ENCODE results near the gene NR5A2. TPM values are rescaled to one million over a fixed set of nuclear protein-coding genes. Genes with fewer than 3 reads are reported as not detected.

NR5A2 gene
- total RNA-seq, 4 donors from 2014 or later: 37.1 to 193 (median 171) TPM

- H3K36me3 ChIP-seq: no peaks in the 10 kb centered on the region
- H3K27me3 ChIP-seq: peaks cover 0 to 10% of the 10 kb centered on the region in 2 donors
- H3K9me3 ChIP-seq: no peaks in the 10 kb centered on the region
- TF ChIP-seq CTCF (IDR thresholded peaks at IDR 0.05) (no peak), POLR2A (IDR thresholded peaks at IDR 0.05) (no peak)
- peaks cover 0 to 22% (median 0%) of the 10 kb centered on the region in 4 donors for H3K4me1 ChIP-seq
- peak overlapping the region in 2 of 4 donors; percentile 62 to 78 for H3K4me3 ChIP-seq
- no peak for DNase-seq
- peak overlapping the region in 1 of 4 donors; percentile 80 for H3K27ac ChIP-seq
Observed at GRCh38 chr1:200030791-200031190, 3.3 kb downstream of the NR5A2 start.

GRCh38 chr1:200033511-200034261, 6.2 kb downstream of the NR5A2 start:
- Histone ChIP-seq H3K27ac (peak overlapping the region in 3 of 4 donors; percentile 6 to 81 (median 77)), H3K4me3 (peak overlapping the region in 2 of 4 donors; percentile 40 to 41), H3K4me1 (peaks cover 0 to 23% (median 0%) of the 10 kb centered on the region in 4 donors), H3K9me3 (no peaks in the 10 kb centered on the region), H3K36me3 (no peaks in the 10 kb centered on the region), H3K27me3 (peaks cover 0 to 11% of the 10 kb centered on the region in 2 donors)
- TF ChIP-seq CTCF (IDR thresholded peaks at IDR 0.05) (peak in 2 of 6 experiments; percentile 2 to 14), POLR2A (IDR thresholded peaks at IDR 0.05) (peak; percentile 44 to 87)
- peak in 2 of 3 donors; percentile 66 to 81 for DNase-seq

GRCh38 chr1:200034262-200034557, 6.7 kb downstream of the NR5A2 start:
- Histone ChIP-seq H3K36me3 (no peaks in the 10 kb centered on the region), H3K9me3 (no peaks in the 10 kb centered on the region), H3K27me3 (peaks cover 0 to 11% of the 10 kb centered on the region in 2 donors), H3K4me1 (peaks cover 0 to 24% (median under 1%) of the 10 kb centered on the region in 4 donors), H3K4me3 (peak overlapping the region in 2 of 4 donors; percentile 40 to 41), H3K27ac (peak overlapping the region in 3 of 4 donors; percentile 6 to 81 (median 77))
- DNase-seq: no peak
- TF ChIP-seq POLR2A (IDR thresholded peaks at IDR 0.05): no peak
- no peak for TF ChIP-seq CTCF (IDR thresholded peaks at IDR 0.05)

GRCh38 chr1:200034761-200035396, 7.4 kb downstream of the NR5A2 start:
- DNase-seq: peak in 2 of 3 donors; percentile 52 to 64
- Histone ChIP-seq H3K9me3 (no peaks in the 10 kb centered on the region), H3K36me3 (no peaks in the 10 kb centered on the region), H3K27ac (peak overlapping the region in 3 of 4 donors; percentile 17 to 87 (median 77)), H3K4me3 (peak overlapping the region in 2 of 4 donors; percentile 33 to 41), H3K4me1 (peaks cover 0 to 24% (median 4%) of the 10 kb centered on the region in 4 donors), H3K27me3 (peaks cover 0 to 11% of the 10 kb centered on the region in 2 donors)
- peak; percentile 16 to 28 for TF ChIP-seq POLR2A (IDR thresholded peaks at IDR 0.05)
- TF ChIP-seq CTCF (IDR thresholded peaks at IDR 0.05): no peak

- TF ChIP-seq CTCF (IDR thresholded peaks at IDR 0.05) (no peak), POLR2A (IDR thresholded peaks at IDR 0.05) (no peak)
- Histone ChIP-seq H3K4me1 (peaks cover 0 to 24% (median 4%) of the 10 kb centered on the region in 4 donors), H3K9me3 (no peaks in the 10 kb centered on the region), H3K36me3 (no peaks in the 10 kb centered on the region), H3K27me3 (peaks cover 0 to 13% of the 10 kb centered on the region in 2 donors), H3K27ac (peak overlapping the region in 3 of 4 donors; percentile 17 to 87 (median 77)), H3K4me3 (peak overlapping the region in 3 of 4 donors; percentile 10 to 41 (median 33))
- peak in 1 of 3 donors; percentile 59 for DNase-seq
Observed at GRCh38 chr1:200035397-200035955, 8.0 kb downstream of the NR5A2 start.
